Breast epithelium (tissue), 3 donors: Measurements from ENCODE around the gene PLEKHN1.

Source experiments
- CTCF ChIP-seq, 3 donors: fragments of 450-650 bp; IDR thresholded peaks; one replicate each; pipeline ENCODE4 v1.5.1; 2016 to 2017; ENCODE audit warnings: antibody characterized with exemption in 3 of 3, mild to moderate bottlenecking in 3 of 3, moderate library complexity in 3 of 3
- POLR2A ChIP-seq: fragments of 450-650 bp; IDR thresholded peaks from one replicate; pipeline ENCODE4 v1.6.1; 2016; ENCODE audit warnings: antibody characterized with exemption, mild to moderate bottlenecking, moderate library complexity
- POLR2AphosphoS5 ChIP-seq, 3 donors: sonication (generic); formaldehyde crosslinking; IDR thresholded peaks; one replicate each; pipeline ENCODE4 v1.6.1; 2017; ENCODE audit warnings: antibody characterized with exemption in 3 of 3

- TF ChIP-seq CTCF (IDR thresholded peaks at IDR 0.05), result no peak
- TF ChIP-seq POLR2A, result no peak
- no peak for TF ChIP-seq POLR2AphosphoS5 (IDR thresholded peaks at IDR 0.05)
Observed at GRCh38 chr1:954927-955326, 11.4 kb upstream of the PLEKHN1 start.
